HepG2 (cell line): ENCODE data around the gene BID. TPM values are rescaled to one million over a fixed set of nuclear protein-coding genes. Genes with fewer than 3 reads are reported as not detected.
A peak's percentile ranks its signal among the peaks of the same experiment; 100 is the strongest.

Experiments used
- ATAC-seq: fragments of 200-7000 bp; cut with Tn5 transposase; 3 replicates; pipeline ENCODE4 v1.9.1; 2020; ENCODE audit warnings: mild to moderate bottlenecking, moderate library complexity
- BruUV-seq: library from RNA; stranded (reverse); fragments of 400-500 nt; replicated peaks from 2 replicates; lab custom pipeline; 2021; lab: Mats Ljungman, UMichigan
- CTCF ChIA-PET: fragments of 300-600 bp; formaldehyde crosslinking; extraction: SDS; loops from one replicate; lab custom pipeline; 2021; ENCODE audit warnings: low total read pairs, inconsistent platforms, low intra/inter-chr PET ratio; lab: Yijun Ruan, JAX
- POLR2A ChIA-PET: fragments of 350-600 bp; sonication (Branson Sonifier 250); formaldehyde crosslinking; loops from one replicate; lab custom pipeline; 2020; ENCODE audit warnings: antibody characterized with exemption, inconsistent platforms; lab: Yijun Ruan, JAX
- DNase-seq: peaks from one replicate; pipeline ENCODE4 v3.0.0-alpha.2; 2015; ENCODE audit warnings: low spot score
- FAIRE-seq: peaks from 3 replicates; lab custom pipeline; 2011; peaks lifted over from hg19 to GRCh38; lab: Jason Lieb, UNC
- H2AFZ ChIP-seq: one replicate; pipeline ENCODE4 v1.6.1; 2011; ENCODE audit warnings: low read length, inconsistent platforms
- H3K27ac ChIP-seq: fragments of 300-600 bp; 3 replicates; pipeline ENCODE4 v1.8.0; 2011; ENCODE audit warnings: mixed run types, mild to moderate bottlenecking, mixed read lengths, low read length, inconsistent platforms; ENCODE audit not compliant: insufficient read depth; ENCODE audit errors: extremely low read length
- H3K27me3 ChIP-seq, 2 experiments: fragments of 200-600 bp in 1 of 2; 2 replicates in 1 of 2; 3 replicates in 1 of 2; pipeline versions ENCODE4 v1.6.0 to v1.8.0; 2011; ENCODE audit warnings: low read length in 2 of 2, mild to moderate bottlenecking in 2 of 2, moderate library complexity in 2 of 2, inconsistent platforms in 1 of 2; ENCODE audit not compliant: insufficient read depth in 2 of 2, control insufficient read depth in 1 of 2
- H3K36me3 ChIP-seq, 2 experiments: fragments of 200-600 bp in 1 of 2; replicated peaks in 1 of 2; 2 replicates in 1 of 2; 3 replicates in 1 of 2; pipeline versions ENCODE4 v1.5.1 to v1.8.0; 2011; ENCODE audit warnings: low read length in 2 of 2, inconsistent platforms in 1 of 2; ENCODE audit not compliant: insufficient read depth in 2 of 2, control insufficient read depth in 1 of 2
- H3K4me1 ChIP-seq: 2 replicates; pipeline ENCODE4 v1.5.1; 2012; ENCODE audit warnings: low read length, inconsistent platforms; ENCODE audit not compliant: insufficient read depth
- H3K4me2 ChIP-seq: 2 replicates; pipeline ENCODE4 v1.6.0; 2011; ENCODE audit warnings: low read depth, low read length, inconsistent platforms
- H3K4me3 ChIP-seq, 3 experiments: fragments of 200-600 bp in 1 of 3; sonication (generic), shearing (Covaris generic) in 1 of 3; replicated peaks in 1 of 3; 2 replicates each; pipeline ENCODE4 v1.5.1; 2011 to 2016; ENCODE audit warnings: low read length in 3 of 3, inconsistent platforms in 2 of 3, low read depth in 2 of 3, mild to moderate bottlenecking in 2 of 3, control low read depth in 1 of 3, mixed read lengths in 1 of 3; ENCODE audit not compliant: insufficient read depth in 1 of 3
- H3K79me2 ChIP-seq: one replicate; pipeline ENCODE4 v1.6.1; 2011; ENCODE audit warnings: low read length, inconsistent platforms; ENCODE audit not compliant: insufficient read depth
- H3K9ac ChIP-seq: 2 replicates; pipeline ENCODE4 v1.6.0; 2011; ENCODE audit warnings: mild to moderate bottlenecking, low read depth, low read length, inconsistent platforms; ENCODE audit not compliant: insufficient read depth
- H3K9me3 ChIP-seq: 2 replicates; pipeline ENCODE4 v1.5.1; 2012; ENCODE audit warnings: mild to moderate bottlenecking, low read length
- H4K20me1 ChIP-seq: 2 replicates; pipeline ENCODE4 v1.6.0; 2011; ENCODE audit warnings: inconsistent platforms, mild to moderate bottlenecking, low read length, moderate library complexity; ENCODE audit not compliant: insufficient read depth
- AGO2 ChIP-seq: fragments of 200-400 bp; formaldehyde crosslinking; optimal IDR thresholded peaks from 2 replicates; pipeline ENCODE3; 2017; ENCODE audit warnings: mild to moderate bottlenecking, low read depth, low read length, moderate library complexity
- GTF3A ChIP-seq: sonication (generic); formaldehyde crosslinking; conservative IDR thresholded peaks from 2 replicates; pipeline ENCODE4 v1.4.0; 2020; ENCODE audit warnings: mild to moderate bottlenecking, missing genetic modification reagents
- RBFOX2 ChIP-seq: fragments of 200-400 bp; formaldehyde crosslinking; IDR thresholded peaks from 2 replicates; pipeline ENCODE4 v1.6.1; 2017; ENCODE audit warnings: low read depth, mild to moderate bottlenecking, low read length
- TOE1 ChIP-seq: sonication (generic); formaldehyde crosslinking; IDR thresholded peaks from 2 replicates; pipeline ENCODE4 v1.4.0; 2020; ENCODE audit warnings: mild to moderate bottlenecking, missing genetic modification reagents
- ZNF724P ChIP-seq: sonication (generic); formaldehyde crosslinking; IDR thresholded peaks from 2 replicates; pipeline ENCODE4 v1.8.0; 2022; ENCODE audit warnings: missing genetic modification reagents, borderline replicate concordance
- WGBS: methylation state at CpG from one replicate; pipeline ENCODE4 v1.1.6; 2017; ENCODE audit warnings: low lambda C conversion rate; 5-methylcytosine and 5-hydroxymethylcytosine counted together
- in situ Hi-C: cut with HindIII; loops from 2 replicates; pipeline ENCODE4 v1.10.0; 2017; ENCODE audit warnings: low pct_unique_long_range_greater_than_20kb; ENCODE audit not compliant: extremely low pct_ligation_motif_present
- intact Hi-C: fragments of 100-400 bp; cut with micrococcal nuclease; formaldehyde crosslinking; loops from one replicate; pipeline ENCODE4 v1.10.0; 2022; ENCODE audit not compliant: unreplicated experiment
- polyA plus RNA-seq, 8 experiments: library from polyadenylated mRNA; depleted of rRNA in 3 of 8; stranded (reverse) in 7 of 8; unstranded in 1 of 8; fragments of >200 nt; fragmentation: Illumina TruSeq in 4 of 8; extraction: Trizol in 4 of 8; gene quantifications; 2 replicates each; pipeline versions ENCODE4 v1.2.1 to v1.2.3, GENCODE V29; 2011 to 2016; ENCODE audit warnings: low read depth in 4 of 8, missing spikeins in 1 of 8, mixed read lengths in 1 of 8; ENCODE audit not compliant: insufficient read depth in 1 of 8
- total RNA-seq, 5 experiments: library from RNA; depleted of rRNA; stranded (reverse); fragments of >200 nt; fragmentation: Illumina TruSeq; extraction: Trizol; gene quantifications; 2 replicates each; pipeline ENCODE4 v1.2.3, GENCODE V29; 2016; ENCODE audit warnings: low read depth in 1 of 5
- TF ChIP-seq, protein P1 (sequence below), 2 experiments: fragments of 450-650 bp in 1 of 2; sonication (generic) in 1 of 2; formaldehyde crosslinking in 1 of 2; IDR thresholded peaks; 2 replicates each; pipeline versions ENCODE4 v1.6.1 to v1.8.0; 2016 to 2022; ENCODE audit warnings: antibody characterized with exemption in 1 of 2, mild to moderate bottlenecking in 1 of 2, missing genetic modification reagents in 1 of 2

Gene BID
- total and polyA plus RNA-seq, 2 of the 13 experiments (the other 11 are each of a cell fraction or from before 2014, with no cell fraction given): 35.3 to 51.7 TPM

DNA sequence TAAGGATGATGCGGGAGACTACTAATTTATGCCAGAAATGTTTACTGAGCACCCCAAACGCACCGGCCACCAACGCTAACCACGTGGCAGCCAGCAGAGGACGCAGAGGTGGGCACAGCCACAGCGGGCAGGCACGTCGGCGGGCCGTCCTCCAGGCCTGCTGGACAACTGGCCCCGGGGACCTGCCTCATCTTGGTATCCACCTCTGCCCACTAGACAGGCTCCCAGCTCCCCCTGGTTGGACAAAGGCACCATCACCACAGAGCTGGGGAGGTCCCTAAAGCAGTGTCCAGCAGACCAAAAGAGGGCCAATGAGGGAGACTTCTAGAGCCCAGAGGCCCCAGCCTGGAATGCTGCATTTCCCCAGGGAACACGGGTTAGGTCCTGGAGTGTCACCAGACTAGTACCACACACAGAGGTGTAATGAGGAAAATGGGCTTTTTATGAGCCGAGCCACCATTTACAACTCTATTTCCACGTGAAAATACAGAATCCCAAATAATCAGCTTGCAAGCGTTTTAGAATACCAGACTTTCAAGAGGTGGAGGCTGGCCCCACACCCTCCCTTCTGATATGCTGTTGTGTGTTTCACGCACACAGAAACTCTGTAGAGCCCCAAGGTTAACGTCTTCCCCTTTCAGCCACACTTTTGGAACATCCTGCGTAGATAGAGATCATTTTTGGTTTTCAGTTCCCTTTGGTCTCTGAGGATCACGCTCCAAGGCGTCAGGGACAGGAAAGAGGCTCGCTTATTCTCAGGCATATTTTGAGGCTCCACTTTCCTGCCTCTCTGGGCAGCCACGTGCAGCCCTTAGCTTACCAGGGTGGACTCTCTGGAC is 23.7 kb upstream of the BID start:
- POLR2A ChIA-PET: no interaction called here
- Histone ChIP-seq H4K20me1 (no peaks in the 10 kb centered on the region), H3K4me1 (peaks cover 20% of the 10 kb centered on the region), H3K4me2 (no peak overlapping the region), H3K27ac (no peak overlapping the region), H3K9ac (no peak overlapping the region), H3K9me3 (no peaks in the 10 kb centered on the region), H3K36me3 (no peaks in the 10 kb centered on the region; a peak in 1 of 5 replicates), H3K27me3 (no peaks in the 10 kb centered on the region; a peak in 1 of 5 replicates), H3K79me2 (no peaks in the 10 kb centered on the region), H2AFZ (no peak overlapping the region)
- BruUV-seq: no TSS peak
- 93% methylated on average over 22 of the region's 23 CpGs for WGBS
- FAIRE-seq: no peak
- intact Hi-C loops (no loop called here), in situ Hi-C loops (no loop called here)
- DNase-seq: no peak
- peak; percentile 20 for TF ChIP-seq AGO2
- TF ChIP-seq TOE1 (CRISPR knock-in tag): no peak
- TF ChIP-seq GTF3A: no peak
- TF ChIP-seq RBFOX2: no peak
- TF ChIP-seq ZNF724P (CRISPR knock-in tag): no peak
- TF ChIP-seq, all 625 proteins: peak for 1
- no peak for ATAC-seq
- CTCF ChIA-PET: no interaction called here
- H3K4me3 ChIP-seq: no peak overlapping the region

DNA sequence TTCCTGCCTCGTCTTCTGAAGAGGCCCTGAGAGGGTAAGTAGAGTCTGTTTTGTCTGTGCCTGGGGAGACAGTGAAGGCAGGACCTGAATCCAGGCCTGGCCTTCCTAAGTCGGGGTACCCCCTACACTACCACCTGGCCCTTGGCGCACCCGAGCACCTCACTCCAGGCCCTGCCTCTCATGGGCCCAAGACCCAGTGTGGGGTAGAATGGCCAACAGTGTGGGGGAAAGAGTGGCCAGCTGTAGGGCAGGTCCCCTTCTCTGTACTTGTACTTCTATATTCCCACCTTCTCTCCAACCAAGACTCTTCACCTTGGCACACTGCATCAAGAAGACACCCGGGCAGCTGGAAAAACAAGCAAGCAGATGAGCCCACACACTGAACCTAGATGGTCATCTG is 22.4 kb upstream of the BID start:
- no peaks in the 10 kb centered on the region for H3K79me2 ChIP-seq
- in situ Hi-C loops (no loop called here), intact Hi-C loops (no loop called here)
- DNase-seq (no peak), FAIRE-seq (no peak), ATAC-seq (no peak)
- H4K20me1 ChIP-seq: no peaks in the 10 kb centered on the region
- no peaks in the 10 kb centered on the region for H3K9me3 ChIP-seq
- H3K27ac ChIP-seq: no peak overlapping the region
- no peaks in the 10 kb centered on the region; a peak in 1 of 5 replicates for H3K36me3 ChIP-seq
- H3K4me2 ChIP-seq: no peak overlapping the region
- 100% methylated on average over 4 of the region's 5 CpGs for WGBS
- no TSS peak for BruUV-seq
- H3K4me1 ChIP-seq: peaks cover 20% of the 10 kb centered on the region
- ChIA-PET POLR2A (no interaction called here), CTCF (no interaction called here)
- no peak overlapping the region for H3K9ac ChIP-seq
- no peak overlapping the region for H2AFZ ChIP-seq
- no peaks in the 10 kb centered on the region; a peak in 1 of 5 replicates for H3K27me3 ChIP-seq
- H3K4me3 ChIP-seq: no peak overlapping the region
- TF ChIP-seq, protein P1, sequence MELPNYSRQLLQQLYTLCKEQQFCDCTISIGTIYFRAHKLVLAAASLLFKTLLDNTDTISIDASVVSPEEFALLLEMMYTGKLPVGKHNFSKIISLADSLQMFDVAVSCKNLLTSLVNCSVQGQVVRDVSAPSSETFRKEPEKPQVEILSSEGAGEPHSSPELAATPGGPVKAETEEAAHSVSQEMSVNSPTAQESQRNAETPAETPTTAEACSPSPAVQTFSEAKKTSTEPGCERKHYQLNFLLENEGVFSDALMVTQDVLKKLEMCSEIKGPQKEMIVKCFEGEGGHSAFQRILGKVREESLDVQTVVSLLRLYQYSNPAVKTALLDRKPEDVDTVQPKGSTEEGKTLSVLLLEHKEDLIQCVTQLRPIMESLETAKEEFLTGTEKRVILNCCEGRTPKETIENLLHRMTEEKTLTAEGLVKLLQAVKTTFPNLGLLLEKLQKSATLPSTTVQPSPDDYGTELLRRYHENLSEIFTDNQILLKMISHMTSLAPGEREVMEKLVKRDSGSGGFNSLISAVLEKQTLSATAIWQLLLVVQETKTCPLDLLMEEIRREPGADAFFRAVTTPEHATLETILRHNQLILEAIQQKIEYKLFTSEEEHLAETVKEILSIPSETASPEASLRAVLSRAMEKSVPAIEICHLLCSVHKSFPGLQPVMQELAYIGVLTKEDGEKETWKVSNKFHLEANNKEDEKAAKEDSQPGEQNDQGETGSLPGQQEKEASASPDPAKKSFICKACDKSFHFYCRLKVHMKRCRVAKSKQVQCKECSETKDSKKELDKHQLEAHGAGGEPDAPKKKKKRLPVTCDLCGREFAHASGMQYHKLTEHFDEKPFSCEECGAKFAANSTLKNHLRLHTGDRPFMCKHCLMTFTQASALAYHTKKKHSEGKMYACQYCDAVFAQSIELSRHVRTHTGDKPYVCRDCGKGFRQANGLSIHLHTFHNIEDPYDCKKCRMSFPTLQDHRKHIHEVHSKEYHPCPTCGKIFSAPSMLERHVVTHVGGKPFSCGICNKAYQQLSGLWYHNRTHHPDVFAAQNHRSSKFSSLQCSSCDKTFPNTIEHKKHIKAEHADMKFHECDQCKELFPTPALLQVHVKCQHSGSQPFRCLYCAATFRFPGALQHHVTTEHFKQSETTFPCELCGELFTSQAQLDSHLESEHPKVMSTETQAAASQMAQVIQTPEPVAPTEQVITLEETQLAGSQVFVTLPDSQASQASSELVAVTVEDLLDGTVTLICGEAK (IDR thresholded peaks at IDR 0.05): no peak
- TF ChIP-seq, protein P1 (CRISPR knock-in tag; IDR thresholded peaks at IDR 0.05): no peak
